ENCODE results near the gene SMIM33.
"Not testable (repeated sequence)": the region's sequence is repeated elsewhere in the genome, so short reads cannot be mapped to it uniquely, and the experiment has no call there.

Gene SMIM33

DNA sequence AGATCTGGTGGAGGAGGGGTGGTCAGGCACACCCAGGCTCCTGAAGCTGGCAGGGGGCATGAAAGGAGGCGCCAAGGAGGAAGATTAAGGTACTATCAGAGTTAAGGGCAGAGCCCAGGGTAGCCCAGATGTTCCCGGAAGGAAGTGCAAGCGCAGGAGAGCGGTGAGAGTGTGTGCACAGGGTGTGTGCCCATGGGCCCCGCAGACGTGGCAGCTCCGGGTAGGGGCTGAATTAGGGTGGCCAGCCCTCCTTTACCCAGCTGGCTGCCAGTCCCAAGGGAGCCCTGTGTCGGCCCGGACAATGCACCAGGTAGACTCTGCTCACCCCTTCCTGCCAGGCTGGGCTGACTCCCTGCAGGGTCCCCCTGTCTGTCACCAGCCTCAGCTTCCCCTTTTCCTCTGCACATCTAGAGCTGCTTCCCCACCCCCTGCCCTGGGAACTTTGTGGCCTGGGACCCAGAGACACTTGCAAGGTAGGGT lies at the start of gene SMIM33:
TSS of gene SMIM33 (plus strand) at position 184 of the 480 bp plus-strand sequence. CDS start at position 302, 118 bp downstream.
- peak; percentile 69 for DNase-seq

DNA sequence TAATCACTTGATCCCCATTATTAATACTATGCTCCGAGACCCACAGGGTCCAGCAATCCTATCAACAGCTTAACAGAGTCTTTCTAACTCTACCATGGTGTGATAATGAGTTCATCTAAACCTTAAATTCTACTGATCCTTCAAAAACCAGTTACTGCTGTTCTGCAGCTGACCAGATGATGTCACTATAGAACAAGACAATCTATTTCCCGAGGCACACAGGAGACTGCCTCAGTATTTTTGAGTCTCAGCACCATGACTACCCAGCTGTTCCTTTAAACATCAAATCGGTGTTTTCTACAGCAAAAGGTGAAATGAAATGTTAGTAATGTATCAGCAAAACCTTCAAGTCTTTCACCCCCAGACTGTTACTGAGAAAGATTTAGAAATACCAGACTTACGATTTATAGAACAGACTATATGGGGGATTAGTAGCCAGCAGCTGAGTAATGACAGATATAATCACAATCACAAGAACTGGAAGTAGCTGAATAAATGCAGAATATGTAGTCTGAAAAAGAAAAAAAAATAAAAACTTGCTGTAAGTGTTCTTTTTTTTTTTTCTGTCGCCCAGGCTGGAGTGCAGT lies 48.4 kb upstream of the SMIM33 start:
- DNase-seq = peak; percentile 57

DNA sequence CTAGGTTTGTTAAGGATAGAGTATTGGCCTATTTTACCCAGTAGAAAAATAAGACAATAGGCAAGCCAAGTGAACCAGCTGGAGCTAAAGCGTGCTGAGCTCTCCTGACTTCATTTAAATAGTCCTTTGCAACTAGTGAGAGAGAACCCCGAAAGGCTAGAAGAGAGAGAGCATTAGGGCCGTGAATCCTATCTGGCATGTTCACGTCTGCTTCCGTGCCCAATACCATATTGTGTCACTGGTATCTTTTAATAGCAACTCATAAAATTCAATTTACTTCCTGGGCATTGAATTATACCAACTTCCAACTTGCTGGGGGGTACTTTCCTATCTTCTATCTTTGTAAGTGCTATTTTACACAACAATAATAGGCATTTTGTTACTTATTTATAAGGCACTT lies 45.3 kb upstream of the SMIM33 start:
- no peak for DNase-seq

DNA sequence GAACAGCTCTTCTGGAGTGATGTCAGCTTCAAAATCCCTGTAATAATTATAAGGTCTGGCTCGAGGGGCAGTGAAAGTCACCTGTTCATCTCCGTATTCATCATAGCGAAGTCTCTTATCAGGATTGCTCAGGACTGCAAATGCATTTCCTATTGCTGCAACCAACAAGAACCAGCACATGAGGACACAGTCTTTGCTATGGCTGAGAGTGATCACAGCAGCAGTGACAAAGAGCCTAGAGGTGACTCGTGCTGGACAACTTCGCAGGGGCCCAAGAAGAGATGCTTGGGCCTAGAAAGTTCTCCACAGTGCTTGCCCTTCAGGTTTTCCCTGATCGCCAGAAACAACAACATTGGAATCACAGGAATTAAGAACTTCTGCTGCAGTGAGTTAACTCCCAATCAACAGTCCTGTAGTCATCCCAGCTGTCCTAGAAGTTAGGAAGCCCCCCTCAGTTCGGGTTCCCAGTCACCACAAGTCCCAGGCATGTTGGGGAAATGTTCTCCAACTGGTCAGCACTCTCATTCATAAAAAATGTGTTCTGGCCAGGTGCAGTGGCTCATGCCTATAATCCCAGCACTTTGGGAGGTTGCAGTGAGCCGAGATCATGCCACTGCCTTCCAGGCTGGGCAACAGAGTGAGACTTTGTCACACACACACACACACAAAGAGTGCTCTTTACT lies 44.5 kb upstream of the SMIM33 start:
- DNase-seq = peak; percentile 47

DNA sequence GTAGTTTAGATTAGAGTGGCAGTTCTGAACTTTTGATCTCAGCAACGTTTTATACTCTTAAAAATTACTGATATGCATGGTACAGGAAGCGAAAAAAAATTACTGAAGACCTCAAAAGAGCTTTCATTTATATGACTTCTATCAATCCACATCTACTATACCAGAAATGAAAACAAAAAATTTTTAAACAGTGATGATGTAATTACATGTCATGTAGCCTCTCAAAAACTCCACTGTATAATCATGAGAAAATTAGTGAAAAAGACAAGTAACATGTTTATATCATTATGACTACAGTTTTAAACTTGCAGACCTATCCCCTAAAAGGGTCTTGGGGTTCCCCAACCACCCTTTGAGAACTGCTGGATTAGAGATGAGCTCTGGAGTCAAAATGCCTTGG lies 40.8 kb upstream of the SMIM33 start:
- no peak for DNase-seq

DNA sequence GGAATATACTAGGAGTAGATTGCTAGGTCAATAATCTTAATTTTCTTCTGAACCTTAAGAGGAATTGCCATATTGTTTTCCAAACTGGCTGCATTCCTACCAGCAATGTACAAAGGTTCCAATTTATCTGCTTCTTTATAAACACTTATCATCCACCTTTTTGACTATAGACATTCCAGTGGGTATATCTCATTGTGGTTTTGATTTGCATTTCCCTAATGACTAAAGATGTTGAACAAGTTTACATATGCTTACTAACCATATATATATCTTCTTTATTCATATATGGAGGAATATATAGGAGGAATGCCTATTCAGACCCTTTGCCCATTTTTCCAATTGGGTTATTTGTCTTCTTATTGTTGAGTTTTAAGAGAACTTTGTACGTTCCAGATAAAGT lies 39.1 kb upstream of the SMIM33 start:
- DNase-seq = no peak

DNA sequence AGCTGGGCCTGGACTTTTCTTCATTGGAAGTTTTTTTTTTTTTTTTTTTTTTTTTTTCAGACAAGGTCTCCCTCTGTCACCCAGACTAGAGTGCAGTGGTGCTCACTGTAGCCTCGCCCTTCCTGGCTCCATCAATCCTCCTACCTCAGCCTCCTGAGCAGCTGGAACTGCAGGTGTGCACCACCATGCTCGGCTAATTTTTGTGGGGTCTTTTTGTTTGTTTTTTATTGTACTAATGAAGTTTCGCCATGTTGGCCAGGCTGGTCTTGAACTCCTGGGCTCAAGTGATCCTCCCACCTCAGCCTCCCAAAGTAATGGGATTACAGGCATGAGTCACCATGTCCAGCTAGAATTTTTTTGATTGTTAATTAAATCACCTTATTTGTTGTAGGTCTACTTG lies 35.1 kb upstream of the SMIM33 start:
- no peak for DNase-seq

DNA sequence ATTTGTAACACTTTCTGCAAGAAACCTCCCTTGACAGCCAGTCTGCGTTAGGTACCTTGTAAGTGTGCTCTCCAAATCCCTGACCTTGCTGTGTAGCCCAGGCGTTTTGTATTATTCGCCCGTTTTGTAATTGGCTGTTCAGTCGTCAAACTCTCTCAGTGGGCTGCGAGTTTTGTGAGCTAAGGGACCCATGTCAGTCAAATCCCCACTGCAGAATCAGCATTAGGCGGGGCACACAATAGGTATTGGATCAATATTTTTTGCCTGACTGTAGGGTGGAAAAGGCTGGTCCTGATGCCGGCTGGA lies 32.1 kb upstream of the SMIM33 start:
- no peak for DNase-seq

DNA sequence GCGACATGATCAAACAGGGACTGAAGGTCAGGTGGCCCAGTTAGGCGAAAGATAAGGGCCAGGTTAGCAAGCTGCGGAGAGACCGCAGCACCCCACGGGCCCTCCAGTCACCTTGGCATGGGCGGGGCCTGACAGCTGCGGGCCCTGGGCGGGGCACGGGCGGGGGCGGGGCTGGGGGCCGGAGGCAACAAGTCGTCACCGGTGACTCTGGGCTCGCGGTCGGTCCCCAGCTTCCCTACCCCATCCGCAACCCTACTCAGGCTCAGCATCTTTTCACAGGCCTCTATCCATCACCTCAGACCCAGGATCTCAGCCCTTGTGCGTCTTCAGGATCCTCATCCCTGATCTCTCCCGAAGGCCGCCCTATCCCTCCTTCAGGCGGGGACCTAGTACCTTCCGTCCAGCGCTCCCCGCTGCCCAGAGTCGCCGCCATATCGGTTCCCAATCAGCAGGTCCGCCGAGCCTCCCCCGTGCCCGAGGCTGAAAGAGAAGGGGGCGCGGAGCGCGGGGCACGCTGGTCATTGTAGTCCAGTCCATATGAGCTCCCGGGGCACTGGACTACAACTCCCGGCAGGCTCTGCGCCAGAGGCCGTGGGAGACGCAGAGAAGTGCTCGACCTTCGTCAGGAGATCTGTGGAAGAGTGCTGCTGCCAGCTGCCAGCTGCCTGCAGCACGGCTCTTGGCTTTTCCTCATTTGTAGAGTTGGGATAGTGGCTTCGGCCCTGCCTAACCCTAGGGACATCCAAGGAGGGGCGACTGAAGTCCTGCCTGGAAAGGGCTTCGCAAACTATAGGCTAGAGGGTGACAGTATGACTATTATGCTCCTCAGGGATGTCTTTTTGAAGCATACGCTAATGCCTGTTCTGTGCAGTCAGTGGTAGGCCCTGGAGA lies 31.5 kb upstream of the SMIM33 start, which contains the start of gene DNAJC18:
TSS of gene DNAJC18 (minus strand) at position 513 of the 891 bp plus-strand sequence. CDS start at position 433, 80 bp downstream.
- DNase-seq = peak; percentile 58

DNA sequence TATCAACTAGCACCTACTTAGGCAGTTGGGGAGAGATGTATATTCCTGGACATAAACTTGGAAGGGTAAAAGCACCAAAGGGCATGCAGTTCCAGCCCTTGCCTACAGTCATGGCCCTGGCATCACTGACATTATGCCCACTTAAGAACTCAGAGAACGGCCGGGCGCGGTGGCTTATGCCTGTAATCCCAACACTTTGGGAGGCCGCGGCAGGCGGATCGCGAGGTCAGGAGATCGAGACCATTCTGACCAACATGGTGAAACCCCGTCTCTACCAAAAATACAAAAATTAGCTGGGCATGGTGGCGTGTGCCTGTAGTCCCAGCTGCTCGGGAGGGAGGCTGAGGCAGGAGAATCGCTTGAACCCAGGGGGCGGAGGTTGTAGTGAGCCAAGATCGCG lies 30.4 kb upstream of the SMIM33 start:
- DNase-seq = not testable (repeated sequence)

DNA sequence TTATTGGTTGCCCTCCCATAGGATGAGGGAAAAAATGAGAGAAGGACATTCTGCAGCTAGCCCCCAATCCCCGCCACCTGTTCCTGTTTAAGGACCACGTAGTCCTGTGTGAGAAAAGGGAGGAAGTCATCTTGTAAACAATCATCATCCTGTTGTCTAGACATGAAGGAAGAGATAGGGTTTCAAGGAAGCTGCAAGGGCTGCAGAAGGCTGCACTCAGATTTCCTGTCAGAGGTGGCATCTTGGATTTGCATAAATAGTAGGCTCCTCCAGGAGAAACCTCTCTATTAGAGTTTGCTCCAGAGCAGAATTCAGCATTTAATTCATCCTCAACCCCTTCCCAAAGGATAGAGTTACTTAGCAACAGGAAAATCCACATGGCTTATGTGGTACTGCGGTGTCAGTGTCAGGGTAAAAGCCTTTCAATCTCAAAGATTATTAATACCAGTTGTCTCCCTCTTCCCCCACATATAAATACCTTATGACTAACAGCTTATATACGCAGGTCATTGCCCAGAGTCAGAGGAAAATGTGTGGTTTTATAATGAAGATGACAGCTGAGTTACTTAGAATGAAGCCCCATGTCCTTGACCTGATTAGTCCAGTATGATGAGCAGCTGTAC lies 26.9 kb upstream of the SMIM33 start:
- DNase-seq = no peak

DNA sequence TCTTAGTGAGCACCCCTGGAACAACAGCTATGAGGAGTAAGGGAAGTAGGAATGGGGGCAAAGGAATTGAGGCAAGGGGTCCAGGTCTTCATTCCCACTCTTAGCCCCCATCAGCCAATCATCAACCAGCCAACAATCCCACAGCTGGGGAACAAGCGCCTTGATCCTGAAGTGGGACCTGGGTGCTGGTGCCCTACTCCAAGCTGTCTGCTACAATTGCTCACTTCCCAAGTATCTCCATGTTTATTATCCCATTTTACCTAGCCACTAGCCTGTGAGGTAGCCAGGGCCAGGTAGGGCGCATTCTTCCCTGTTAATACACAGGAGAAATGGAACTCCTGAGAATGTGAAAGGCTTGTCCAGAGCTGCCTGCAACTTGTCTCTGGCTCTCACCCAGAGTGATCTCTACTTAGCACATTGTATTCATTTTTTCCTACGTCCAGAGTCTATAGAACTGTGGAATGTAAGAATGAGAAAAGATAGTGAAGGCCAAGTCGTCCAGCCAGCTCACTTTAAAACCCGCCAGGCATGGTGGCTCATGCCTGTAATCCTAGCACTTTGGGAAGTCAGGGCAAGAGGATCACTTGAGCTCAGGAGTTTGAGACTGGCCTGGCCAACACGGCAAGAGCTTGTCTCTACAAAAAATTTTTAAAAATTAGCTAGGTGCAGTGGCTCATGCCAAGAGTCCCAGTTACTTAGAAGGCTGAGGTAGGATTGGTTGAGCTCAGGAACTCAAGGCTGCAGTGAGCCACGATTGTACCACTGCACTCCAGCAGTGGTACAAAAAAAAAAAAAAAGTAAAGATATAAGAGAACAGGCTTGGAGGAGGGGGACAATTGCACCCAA lies 25.3 kb upstream of the SMIM33 start:
- DNase-seq = no peak

DNA sequence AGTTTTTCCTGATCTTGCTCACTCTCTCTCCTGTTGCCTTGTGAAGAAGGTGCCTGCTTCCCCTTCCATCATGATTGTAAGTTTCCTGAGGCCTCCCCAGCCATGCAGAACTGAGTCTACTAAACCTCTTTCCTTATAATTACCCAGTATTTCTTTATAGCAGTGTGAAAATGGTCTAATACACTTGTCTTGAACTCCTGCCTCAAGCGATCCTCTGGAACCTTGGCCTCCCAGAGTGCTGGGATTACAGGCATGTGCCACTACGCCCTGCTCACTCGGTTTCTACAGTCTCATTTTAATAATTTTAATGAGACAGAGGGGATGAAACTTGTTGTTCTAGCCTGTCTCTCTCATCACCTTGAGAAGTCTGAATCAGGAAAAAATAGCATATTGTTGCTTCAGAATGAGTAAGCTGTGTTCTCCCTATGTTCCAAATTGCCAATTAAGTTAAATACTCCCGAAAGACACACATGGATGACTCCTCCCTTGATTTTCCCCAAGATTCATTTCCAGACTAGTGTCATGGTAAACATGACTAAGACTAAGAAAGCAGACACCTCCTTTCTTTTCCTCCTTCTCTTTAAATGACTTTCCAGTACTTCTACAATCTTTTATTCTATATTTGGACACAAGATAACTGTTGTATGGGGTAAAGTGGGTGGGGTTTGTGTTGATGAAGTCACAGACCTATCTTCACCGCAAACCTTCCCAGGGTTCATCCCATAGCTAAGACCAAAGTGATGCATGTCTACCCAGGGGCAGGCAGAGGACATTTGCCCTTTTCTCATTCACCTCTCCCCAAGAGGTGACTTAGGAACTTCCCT lies 23.6 kb upstream of the SMIM33 start:
- no peak for DNase-seq

DNA sequence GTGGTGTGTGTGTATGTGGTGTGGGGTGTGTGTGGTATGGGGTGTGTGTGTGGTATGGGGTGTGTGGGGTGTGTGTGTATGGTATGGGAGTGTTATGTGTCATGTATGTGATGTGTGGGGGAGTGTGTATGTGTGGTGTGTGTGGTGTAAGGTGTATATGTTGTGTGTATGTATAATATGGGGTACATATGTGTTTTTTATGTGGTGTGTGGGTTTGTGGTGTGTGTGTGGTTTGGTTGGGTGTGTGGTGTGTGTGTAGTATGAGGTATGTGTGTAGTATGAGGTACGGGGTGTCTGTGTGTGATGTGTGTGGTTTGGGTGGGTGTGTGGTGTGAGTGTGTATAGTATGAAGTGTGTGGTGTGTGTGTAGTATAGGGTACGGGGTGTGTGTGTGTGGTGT lies 19.6 kb upstream of the SMIM33 start:
- no peak for DNase-seq

DNA sequence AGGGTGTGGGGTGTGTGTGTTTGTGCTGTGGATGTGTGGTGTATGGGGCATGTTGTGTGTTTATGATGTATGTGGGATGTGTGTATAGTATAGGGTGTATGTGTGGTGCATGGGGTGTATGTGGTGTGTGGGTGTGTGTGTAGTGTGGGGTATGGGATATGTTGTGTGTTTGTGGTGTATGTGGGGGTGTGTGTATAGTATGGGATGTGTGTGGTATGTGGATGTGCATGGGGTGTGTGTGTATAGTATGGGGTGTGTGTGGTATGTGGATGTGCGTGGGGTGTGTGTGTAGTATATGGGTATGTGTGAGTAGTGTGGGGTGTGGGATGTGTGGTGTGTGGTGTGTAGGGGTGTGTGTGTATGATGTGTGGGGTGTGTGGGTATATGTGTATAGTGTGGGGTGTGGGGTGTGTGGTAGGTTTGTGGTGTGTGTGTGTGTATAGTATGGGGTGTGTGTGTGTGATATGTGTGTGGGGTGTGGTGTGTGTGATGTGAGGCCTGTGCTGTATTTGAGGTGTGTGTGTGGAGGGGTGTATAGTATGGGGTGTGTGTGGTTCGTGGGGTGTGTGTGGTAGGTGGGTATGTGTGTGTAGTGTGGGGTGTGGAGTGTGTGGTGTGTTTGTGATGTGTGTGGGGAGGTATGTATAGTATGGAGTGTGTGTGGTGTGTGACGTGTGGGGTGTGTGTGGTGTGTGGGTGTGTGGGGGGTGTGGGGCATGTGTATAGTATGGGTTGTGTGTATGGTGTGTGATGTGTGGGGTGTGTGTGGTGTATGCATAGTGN lies 18.7 kb upstream of the SMIM33 start:
- DNase-seq = no peak

DNA sequence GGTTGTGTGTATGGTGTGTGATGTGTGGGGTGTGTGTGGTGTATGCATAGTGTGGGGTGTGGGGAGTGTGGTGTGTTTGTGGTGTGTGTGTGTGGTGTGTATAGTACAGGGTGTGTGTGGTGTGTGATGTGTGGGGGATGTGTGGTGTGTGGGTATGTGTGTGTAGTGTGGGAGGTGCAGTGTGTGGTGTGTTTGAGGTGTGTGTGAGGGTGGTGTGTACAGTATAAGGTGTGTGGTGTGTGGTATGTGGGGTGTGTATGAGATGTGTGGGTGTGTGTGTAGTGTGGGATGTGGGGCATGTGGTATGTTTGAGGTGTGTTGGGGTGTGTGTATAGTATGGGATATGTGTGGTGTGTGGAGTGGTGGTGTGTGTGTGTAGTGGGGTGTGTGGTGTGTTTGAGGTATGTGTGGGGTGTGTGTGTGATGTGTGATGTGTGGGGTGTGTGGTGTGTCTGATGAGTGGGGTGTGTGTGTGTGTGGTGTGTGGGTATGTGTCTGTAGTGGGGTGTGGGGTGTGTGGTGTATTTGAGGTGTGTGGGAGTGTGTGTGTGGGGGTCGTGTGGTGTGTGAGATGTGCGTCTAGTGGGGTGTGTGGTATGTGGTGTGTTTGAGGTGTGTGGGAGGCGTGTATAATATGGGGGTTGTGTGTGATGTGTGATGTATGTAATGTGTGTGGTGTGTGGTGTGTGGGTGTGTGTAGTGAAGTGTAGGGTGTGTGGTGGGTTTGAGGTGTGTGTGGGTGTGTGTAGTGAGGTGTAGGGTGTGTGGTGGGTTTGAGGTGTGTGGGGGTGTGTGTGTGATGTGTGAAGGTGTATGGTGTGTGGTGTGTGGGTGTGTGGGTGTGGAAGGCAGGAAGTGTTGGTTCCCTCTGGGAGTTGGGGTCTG lies 16.9 kb upstream of the SMIM33 start:
- DNase-seq = no peak

DNA sequence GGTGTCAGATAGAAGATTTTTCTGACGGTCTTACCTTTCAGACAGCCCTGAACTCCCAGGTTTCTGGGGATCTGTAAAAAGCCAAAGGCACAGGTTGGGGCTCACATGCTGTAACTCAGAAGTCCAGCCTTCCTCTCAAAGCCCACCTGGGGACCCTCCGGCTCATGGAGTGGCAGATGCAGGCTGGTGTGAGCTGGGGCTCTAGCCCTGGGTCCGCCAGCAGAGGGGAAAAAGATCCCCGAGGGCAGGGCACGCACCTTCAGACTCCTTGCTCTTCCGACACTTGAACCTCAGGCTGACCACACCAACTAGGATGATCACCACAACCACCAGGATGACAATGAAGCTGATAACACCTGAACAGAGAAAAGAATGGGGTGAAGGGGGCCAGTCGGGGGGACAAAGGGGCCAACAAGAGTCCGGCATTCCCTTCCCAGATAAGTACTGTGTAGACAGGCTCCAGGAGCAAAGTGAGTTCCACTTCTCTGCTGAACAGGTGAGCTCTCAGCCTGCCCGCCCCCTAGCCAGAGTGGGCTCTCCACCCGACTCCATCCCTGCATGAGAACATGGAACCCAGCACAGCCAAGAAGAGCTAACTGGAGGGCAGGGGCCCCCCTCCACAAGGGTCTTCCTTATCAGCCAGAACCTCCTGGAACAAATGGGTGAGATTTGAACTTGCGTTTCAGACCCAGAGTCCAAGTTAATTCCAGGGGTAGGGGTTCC lies 16.1 kb upstream of the SMIM33 start:
- DNase-seq = no peak

DNA sequence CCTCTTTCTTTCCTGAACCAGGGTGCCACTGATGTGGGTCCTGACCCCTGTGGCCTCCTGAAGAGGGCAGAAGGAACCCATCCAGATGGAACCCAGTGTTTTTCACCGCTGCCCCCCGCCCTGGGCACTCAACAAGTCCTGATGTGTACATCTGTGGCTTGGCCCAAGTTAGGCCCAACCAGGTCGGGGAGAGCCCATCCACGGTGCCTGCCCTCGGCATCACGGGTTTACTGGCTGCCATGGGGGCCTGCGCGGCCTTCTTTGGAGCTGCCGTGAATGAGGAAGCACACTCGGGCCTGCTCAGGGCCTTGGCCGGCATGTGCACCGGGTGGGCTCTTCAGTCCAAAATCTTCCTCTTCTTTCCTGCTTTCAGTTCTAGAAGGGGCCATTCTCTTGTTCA lies 14.0 kb upstream of the SMIM33 start:
- no peak for DNase-seq

DNA sequence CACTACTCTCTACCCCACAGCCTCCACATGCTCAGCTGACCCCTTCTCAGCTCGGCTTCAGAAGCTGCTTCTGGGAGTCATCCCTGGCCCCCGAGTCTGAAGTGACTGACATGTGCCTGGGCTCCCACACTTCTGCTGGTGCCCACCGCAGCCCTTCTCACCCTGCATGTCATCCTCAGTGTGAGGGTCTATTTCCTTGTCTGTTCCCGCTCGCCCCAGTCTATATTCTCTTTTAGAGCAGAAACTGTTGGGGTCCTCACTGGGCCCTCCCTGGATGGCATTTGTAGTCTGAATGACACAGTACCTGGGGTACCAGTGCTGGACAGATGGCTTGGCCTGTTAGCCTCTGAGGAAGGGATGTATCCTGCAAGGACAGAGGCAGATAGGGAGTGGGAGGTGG lies 13.6 kb upstream of the SMIM33 start:
- no peak for DNase-seq
